ENCODE data around the gene KRTAP27-1.

The KRTAP27-1 gene

GRCh38 chr21:30289215-30289614, 48.3 kb downstream of the KRTAP27-1 start, which contains the start of gene KRTAP25-1:
KRTAP25-1 (minus strand) TSS chr21:30289514; CDS start chr21:30289490, 24 bp downstream.
- no peak for DNase-seq (ENCODE audit: low spot score)

Data from CD4-positive, alpha-beta T cell treated with Interleukin-6 at 100 ng/mL for 8 hours (primary cell).